AG04449 (cell line): ENCODE measurements around the gene ISM1.

ENCODE experiments used
- CTCF ChIA-PET: fragments of 350-600 bp; formaldehyde crosslinking; extraction: SDS; loops from one replicate; lab custom pipeline; 2021; ENCODE audit warnings: antibody characterized with exemption; lab: Yijun Ruan, JAX
- POLR2A ChIA-PET: fragments of 400-600, 350-600 bp; formaldehyde crosslinking; extraction: SDS; loops from one replicate; lab custom pipeline; 2020; ENCODE audit warnings: antibody characterized with exemption, inconsistent platforms; lab: Yijun Ruan, JAX
- DNase-seq: peaks from one replicate; pipeline ENCODE4 v3.0.0-alpha.2; 2010; ENCODE audit warnings: low read depth, low spot score
- H3K4me3 ChIP-seq: 2 replicates; pipeline ENCODE4 v1.5.1; 2011; ENCODE audit warnings: low read depth, mild to moderate bottlenecking, control low read depth, low read length
- CTCF ChIP-seq: IDR thresholded peaks from one replicate; pipeline ENCODE4 v1.5.1; 2011; ENCODE audit warnings: mild to moderate bottlenecking, moderate library complexity, low read length, control low read depth, inconsistent platforms; ENCODE audit not compliant: insufficient read depth; ENCODE audit errors: missing control alignments

ISM1 gene

DNA sequence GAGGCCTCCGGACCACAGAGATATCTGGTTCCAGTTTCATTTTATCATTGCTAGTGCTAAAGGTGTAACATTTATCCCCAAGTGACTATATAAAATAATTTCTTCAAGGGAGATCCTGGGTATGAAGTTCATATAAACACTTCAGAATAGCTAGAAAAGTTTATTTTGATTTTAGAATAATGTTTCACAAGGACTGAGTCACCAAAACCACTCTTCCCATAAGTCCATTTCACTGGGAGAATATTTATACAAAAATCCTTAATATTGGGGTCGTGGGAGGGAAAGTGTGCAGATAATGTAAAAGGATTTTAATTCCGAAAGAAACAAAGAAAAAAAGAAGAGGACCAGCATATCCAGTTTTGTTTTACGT, 128.1 kb downstream of the ISM1 start:
- DNase-seq: no peak
- ChIA-PET CTCF (interaction anchor here (1.3 kb wide), 1 partner anchor 197 kb away, joined by 5 read pairs; no protein-coding TSS in a partner anchor), POLR2A (interaction anchor here (1.0 to 1.4 kb wide), 2 partner anchors 47 to 176 kb away, joined by 3 to 5 read pairs; no protein-coding TSS in a partner anchor)
- no peak for TF ChIP-seq CTCF
- peak overlapping the region; percentile 4 for H3K4me3 ChIP-seq
